GM19395 (cell line): ENCODE results near the gene ITIH1.
A peak's percentile ranks its signal among the peaks of the same experiment; 100 is the strongest.
"Not testable (repeated sequence)": the region's sequence is repeated elsewhere in the genome, so short reads cannot be mapped to it uniquely, and the experiment has no call there.

Source experiments
- ATAC-seq: cut with Tn5 transposase; IDR thresholded peaks from one replicate; pipeline ENCODE4 v1.9.1; 2021; ENCODE audit warnings: mild to moderate bottlenecking, moderate library complexity; ENCODE audit not compliant: unreplicated experiment

The ITIH1 gene, protein sequence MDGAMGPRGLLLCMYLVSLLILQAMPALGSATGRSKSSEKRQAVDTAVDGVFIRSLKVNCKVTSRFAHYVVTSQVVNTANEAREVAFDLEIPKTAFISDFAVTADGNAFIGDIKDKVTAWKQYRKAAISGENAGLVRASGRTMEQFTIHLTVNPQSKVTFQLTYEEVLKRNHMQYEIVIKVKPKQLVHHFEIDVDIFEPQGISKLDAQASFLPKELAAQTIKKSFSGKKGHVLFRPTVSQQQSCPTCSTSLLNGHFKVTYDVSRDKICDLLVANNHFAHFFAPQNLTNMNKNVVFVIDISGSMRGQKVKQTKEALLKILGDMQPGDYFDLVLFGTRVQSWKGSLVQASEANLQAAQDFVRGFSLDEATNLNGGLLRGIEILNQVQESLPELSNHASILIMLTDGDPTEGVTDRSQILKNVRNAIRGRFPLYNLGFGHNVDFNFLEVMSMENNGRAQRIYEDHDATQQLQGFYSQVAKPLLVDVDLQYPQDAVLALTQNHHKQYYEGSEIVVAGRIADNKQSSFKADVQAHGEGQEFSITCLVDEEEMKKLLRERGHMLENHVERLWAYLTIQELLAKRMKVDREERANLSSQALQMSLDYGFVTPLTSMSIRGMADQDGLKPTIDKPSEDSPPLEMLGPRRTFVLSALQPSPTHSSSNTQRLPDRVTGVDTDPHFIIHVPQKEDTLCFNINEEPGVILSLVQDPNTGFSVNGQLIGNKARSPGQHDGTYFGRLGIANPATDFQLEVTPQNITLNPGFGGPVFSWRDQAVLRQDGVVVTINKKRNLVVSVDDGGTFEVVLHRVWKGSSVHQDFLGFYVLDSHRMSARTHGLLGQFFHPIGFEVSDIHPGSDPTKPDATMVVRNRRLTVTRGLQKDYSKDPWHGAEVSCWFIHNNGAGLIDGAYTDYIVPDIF

DNA sequence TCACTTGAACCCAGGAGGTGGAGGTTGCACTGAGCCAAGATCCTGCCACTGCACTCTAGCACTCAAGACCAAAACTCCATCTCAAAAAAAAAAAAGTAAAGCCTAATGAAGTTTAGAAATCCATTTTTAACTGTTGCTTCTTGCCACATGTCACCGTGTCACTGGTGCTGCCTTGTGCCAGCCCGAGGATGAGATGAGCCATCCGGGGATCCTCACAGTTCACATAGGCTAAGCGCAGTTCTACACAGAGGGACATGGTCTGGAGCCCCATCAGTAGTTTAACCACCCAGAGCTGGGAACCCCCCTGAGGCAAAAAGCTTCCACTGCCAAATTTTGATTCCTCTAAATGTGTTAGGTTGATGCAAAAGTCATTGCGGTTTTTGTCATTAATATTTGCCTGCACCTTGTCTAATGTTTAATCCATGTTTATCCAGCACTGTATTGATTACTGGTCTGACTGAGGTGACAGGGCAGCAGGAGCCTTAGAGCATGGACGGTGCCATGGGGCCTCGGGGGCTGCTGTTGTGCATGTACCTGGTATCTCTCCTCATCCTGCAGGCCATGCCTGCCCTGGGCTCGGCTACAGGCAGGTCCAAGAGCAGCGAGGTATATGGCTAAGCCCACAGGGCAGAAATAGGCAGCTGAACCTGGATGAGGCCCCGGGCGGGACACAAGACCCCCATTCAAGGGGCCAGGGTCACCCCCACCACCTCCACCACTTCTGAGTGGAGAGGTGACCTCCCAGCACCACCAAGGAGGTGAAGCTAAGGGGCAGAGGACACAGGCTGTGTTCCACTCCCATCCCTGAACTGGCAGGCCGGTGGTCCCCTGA, at the start of gene ITIH1:
TSS of gene ITIH1 (plus strand) at position 473 of the 832 bp plus-strand sequence. CDS start at position 490, 17 bp downstream.
- no peak for ATAC-seq

DNA sequence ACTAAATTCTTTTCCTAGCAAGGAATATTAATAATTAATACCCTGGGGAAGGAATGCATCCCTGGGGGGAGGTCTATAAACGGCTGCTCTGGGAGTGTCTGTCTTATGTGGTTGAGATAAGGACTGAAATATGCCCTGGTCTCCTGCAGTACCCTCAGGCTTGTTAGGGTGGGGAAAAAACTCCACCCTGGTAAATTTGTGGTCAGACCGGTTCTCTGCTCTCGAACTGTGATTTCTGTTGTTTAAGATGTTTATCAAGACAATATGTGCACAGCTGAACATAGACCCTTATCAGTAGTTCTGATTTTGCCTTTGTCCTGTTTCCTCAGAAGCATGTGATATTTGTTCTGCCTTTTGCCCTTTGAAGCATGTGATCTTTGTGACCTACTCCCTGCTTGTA, 48.6 kb upstream of the ITIH1 start:
- ATAC-seq, result not testable (repeated sequence)

DNA sequence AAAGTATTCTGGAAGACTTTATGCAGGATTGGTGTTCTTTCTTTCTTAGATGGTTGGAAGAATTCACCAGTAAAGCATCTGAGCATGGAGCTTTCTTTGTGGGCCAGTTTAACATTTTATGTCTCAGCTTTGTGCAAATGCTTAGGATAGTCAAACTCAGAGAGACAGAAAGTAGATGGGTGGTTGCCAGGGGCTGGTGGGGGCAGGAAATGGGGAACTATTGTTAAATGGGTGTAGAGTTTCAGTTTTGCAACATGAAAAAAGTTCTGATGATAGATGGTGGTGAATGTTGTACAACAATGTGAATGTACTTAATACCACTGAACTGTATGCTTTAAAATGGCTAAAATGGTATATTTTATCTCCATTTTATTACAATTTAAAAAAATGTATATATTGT, 46.7 kb upstream of the ITIH1 start:
- no peak for ATAC-seq

DNA sequence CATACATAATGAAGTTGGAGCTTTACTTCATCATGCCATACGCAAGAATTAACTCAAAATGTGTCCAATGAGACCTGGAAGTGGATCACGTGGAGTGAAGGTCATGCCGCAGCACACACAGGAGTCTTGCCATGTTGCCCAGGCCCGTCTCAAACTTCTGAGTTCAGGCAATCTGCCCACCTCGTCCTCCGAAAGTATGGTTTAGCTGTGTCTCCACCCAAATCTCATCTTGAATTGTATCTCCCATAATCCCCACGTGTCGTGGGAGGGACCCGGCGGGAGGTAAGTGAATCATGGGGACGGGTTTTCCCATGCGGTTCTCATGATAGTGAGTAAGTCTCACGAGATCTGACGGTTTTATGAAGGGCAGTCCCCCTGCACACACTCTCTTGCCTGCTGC, 45.8 kb upstream of the ITIH1 start:
- no peak for ATAC-seq

DNA sequence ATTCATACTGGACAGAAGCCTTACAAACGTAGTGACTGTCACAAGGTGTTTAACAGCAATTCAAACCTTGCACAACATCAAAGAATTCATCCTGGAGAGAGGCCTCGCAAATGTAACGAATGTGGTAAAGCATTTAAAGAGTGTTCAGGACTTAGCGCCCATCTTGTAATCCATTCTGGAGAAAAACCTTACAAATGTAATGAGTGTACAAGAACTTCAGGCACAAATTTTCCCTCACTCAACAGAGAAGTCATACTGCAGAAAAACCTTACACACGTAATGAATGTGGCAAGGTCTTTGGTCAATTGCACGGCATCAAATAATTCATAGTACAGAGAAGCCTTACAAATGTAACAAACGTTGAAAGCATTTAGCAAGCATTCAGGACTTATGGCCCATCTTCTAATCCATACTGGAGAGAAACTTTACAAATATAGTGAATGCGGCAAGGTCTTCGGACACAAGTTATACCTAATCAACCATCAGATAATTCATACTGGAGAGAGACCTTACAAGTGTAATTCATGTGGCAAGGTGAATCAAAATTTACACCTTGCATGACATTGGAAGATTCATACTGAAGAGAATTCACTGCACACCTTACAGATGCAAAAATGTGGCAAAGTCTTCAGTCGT, 44.0 kb upstream of the ITIH1 start:
- ATAC-seq, result no peak

DNA sequence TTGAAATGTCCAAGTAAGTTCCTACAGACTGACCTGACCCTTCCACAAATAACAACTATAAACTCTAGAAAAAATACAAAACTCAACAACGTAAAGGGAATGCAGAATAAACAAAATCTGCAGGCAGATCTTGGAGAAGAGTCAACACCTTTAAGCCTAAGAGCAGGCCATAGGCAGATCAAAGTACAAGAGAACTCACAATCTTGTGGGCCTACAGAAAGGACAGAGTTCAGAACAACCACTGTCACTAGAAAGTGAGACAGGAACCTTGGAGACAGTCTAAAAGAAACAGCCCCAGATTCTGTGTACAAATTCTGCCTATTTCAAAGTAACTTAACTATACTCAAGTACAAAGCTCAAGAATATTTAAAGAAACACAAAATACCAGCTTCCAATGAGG, 37.7 kb upstream of the ITIH1 start:
- no peak for ATAC-seq

DNA sequence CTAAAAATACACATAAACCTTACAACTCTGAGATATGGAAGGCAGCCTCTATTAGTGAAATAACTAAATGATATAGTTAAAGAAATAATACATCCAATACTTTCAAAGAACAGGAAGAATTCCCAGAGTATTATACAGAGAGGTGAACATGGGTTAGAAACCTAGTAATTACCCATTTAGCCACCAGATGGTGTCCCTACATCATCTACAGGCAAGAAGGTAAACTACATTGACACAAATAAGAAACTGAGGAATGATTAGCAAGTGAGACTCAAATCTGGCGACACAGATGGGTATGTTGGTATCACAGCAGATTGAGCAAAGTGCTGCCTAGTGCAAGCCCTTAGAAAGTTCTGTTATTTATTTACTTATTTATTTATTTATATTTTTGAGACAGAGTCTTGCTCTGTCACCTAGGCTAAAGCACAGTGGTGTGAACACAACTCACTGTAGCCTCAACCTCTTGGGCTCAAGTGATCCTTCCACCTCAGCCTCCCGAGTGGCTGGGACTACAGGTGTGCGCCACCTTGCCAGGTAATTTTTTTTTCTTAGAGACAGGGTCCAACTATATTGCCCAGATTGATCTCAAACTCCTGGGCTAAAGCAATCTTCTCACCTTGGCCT, 34.9 kb upstream of the ITIH1 start:
- ATAC-seq, result no peak

DNA sequence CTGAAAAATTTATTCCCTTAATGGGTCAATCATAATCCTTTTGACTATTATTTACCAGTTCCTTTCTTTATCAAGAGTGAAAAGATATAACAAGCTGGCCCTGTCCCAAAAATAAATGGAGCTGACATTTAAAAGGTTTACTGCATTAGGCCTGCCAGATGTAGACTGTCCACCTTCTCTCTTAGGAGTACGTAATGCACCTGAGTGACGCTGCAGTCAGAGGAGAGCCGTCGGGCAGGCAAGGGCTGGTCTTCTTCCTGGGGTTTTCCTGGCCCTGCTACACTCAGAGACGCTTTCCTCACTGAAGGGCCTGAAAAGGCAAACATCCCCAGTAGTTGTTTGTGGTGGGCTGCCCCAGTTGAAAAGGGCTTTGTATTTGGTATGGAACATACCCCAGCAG, 34.2 kb upstream of the ITIH1 start:
- no peak for ATAC-seq

DNA sequence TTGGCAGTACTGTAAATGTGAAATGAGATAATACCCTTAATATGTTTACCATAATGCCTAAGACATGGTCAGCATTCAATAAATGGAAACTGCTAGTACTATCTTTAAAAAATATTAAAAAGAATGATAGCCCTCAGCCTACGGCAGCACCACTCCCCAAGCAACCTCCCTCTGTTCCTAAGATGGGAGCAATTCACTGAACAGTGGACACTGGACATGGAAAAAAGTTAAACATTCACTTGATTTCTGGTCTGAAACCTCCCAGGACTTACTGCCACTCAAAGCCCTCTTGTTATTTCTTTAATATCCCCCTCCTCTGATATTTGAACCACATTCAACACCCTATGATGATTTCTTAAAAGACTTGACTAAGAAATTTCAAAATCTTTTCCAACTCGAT, 33.7 kb upstream of the ITIH1 start:
- no peak for ATAC-seq

DNA sequence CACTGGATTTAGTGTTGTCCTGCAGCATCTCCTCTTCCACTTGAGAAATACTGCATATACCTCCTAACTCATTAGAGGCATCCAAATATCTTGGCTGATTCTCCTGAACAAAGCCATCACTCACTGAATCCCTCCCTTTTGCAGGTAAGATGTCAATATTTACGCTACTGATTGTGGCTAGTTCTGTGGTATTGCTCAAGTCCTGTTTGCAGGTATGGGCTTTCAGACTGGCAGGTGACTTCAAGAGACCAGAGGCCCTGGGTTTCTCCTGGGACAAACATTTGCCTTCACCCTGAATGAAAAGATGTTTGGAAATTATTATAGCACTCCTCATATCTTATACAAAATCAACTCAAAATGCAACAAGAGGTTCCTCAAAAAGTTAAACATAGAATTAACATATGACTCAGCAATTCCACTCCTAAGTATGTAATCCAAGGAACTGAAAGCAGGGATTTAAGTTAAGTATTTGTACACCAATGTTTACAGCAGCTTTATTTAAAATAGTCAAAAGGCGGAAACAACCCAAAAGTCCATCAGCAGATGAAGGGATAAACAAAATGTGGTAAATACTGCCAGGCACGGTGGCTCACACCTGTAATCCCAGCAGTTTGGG, 25.2 kb upstream of the ITIH1 start:
- no peak for ATAC-seq

DNA sequence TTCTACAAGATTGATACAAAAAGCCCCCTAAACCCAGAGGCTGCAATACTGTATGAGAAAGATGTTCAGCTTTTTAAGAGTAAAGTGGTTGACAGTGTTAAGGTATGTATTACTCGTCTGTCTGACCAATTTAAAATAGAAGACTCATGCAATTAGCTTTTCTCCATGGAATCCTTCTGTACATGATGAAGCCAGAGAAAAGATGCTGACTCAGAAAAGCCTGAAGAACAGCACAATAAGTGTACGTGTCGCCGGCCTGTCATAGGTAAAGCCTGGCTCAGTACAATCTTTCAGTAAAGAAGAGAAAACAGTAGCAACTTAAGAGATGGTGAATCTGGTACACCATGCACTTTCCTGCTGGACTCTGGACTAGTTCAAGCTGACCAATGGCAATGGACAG, 23.0 kb upstream of the ITIH1 start:
- no peak for ATAC-seq

DNA sequence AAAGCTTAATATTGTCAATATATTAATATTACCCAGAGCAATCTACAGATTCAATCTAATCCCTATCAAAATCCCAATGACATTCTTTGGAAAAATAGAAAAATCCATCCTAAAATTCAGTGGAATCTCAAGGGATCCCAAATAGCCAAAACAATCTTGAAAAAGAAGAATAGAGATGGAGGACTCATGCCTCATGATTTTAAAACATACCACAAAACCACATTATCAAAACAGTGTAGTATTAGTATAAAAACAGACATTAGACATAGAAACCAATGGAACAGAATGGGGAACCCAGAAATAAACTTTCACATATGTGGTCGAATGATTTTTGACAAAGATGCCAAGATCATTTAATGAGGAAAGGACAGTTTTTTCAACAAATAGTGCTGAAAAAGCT, 21.3 kb upstream of the ITIH1 start:
- no peak for ATAC-seq

DNA sequence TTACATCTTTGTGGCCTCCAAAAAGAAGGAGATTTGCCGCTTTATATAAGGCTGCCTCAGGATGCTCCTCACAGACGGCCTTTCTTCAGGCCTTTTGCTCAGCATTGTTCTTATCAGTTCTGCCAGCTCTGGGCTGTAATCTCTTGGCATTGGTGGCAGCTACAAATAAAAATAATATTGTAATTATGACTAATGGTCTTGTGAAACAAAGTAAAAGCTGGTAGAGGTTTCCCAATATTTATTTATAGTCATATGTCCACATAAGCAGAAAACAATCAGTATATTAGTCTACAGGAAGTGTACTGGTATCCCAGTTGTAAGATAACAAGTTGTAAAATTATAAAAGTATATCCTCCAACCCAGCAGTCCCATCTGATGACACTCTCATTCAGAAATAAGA, 13.9 kb upstream of the ITIH1 start:
- ATAC-seq, result no peak

DNA sequence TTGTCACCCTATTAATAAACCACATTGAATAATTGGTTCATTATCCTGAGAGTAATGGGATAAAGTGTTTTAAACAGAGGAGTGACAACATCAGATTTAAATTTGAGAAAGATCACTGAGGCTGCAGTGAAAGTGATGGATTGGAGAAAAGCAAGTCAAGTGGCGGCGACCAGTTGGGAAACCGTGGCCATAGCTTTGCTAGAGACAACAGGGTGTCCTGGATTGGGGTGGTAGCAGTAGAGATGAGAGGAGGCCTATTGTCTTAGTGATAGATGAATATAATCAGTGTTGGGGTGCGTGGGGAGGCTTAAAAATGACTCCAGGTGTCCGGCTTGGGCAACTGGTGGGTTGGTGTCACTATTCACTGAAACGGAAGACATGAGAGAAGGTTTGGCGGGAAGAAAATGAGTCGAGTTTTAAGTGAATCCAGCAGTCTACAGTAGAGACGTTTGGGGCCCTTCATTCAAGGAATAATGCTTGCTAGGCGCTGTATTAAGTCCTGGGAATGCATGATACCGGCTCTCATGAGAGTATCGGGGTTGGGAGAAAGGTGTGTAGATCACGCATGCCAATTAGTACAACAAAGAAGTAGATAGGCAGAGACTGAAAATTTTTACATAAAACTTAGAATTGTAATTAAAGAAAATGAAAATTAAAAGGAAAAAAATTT, 7.5 kb upstream of the ITIH1 start:
- ATAC-seq, result no peak

DNA sequence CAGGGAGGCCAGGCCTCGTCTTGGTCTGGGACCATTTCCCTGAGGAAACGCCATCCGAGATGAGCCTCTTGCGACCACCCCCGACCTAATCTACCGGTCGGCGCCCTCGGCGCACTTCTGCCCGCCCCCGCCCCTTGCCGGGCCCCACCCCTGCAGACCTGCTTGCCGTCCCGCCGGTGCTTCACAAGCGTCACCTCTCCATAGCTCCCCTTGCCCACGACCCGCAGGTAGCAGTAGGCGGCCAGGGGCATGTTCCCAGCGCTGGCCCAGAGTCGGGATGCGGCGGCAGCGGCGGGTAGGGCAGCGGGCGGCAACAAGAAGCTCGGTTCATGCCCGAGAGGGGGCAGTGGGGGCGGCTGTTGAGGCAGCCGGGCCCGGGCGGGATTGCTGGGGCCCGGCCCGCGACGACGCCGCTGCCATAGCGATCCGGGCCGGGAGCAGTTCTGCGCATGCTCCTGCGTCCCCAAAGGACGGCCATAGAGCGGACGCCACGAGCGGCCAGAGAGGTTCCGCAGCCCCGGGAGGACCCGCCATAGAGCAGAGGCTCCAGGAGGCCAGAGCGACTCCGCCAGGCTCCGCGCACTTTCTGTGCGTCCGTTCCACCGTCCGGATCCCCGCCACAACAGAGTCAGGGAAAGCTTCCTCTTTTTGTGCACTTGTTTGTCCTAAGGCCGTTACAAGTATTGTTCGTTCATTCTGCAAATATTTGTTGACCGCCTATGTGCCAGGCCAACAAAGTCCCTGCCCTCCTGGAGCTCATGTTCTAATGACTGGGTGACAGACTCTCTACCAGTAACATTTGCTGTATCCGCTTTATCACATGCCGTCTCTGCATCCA, 6.7 kb upstream of the ITIH1 start, which contains the start of gene NEK4:
TSS of gene NEK4 (minus strand) at position 445 of the 838 bp plus-strand sequence. CDS start at position 251, 194 bp downstream.
- ATAC-seq, result peak; percentile 94

DNA sequence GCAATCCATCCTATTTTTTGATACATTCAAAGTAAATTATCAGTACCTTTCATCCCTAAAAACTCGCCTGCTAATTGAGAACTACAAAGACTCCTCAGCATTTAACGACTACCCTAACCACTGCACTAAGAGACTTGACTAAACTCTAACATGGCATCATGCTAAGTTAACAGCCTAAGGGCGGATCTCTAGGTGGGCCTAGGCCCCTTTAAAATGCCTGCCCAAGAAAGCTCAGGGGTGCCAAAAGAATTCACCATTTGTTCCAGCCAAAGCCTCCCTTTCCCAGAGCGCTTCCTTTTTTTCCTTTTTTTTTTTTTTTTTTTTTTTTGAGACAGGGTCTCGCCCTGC, 6.1 kb upstream of the ITIH1 start:
- peak; percentile 15 for ATAC-seq

DNA sequence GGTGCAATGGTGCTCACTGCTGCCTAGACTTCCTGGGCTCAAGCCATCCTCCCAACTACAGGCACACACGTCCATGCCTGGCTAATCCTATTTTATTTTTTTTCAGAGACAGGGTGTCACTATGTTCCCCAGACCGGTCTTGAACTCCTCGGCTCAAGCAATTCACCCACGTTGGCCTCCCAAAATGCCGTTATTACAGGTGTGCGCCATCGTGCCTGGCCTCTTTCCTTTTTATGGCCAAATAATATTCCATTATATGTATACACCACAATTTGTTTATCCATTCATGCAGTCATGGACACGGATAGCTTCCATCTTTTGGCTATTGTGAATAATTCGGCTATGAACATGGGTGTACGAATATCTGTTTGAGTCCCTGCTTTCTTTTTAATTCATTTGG, 5.7 kb upstream of the ITIH1 start:
- no peak for ATAC-seq

DNA sequence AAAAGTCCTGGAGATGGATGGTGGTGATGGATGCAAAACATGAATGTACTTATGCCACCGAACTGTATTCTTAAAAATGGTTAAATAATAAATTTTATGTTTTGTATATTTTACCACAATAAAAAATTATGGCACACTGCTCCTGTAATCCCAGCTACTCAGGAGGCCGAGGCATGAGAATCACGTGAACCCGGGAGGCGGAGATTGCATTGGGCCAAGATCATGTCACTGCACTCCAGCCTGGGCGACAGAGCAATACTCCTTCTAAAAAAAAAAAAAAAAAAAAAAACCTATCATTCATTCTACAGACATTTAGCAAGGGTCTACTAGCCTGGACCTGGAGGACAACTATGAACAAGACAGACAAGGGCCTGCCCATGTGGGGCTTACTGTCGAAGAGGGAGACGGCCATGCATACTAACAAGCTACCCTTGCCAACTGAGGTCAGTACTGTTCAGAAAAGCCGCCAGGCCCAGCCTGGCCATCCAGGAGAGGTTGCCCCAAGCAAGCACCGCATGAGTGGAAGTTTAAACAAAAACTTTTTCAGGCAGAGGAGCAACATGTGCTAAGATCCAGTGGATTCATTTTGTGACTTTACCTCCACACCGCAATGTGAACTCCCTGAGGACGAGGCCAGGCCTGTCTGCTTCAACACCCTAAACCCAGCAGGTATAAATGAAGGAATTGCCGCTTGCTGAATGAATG, 3.9 kb upstream of the ITIH1 start:
- ATAC-seq, result no peak
